Bone marrow (tissue), 2 donors: ENCODE data around the gene IVD.

Experiments
- DNase-seq, 2 donors: peaks; one replicate each; lab custom pipeline; 2025; lab: John Stamatoyannopoulos, UW

IVD gene

GRCh38 chr15:40405501-40406381 is at the start of gene IVD:
Gene IVD (plus strand): TSS chr15:40405795. CDS start chr15:40405828, 33 bp downstream.
- DNase-seq = peak; percentile 50 to 91

- DNase-seq = no peak
These were observed 49.5 kb upstream of the IVD start for GRCh38 chr15:40355976-40356585.

- no peak for DNase-seq
These were observed 48.3 kb upstream of the IVD start for GRCh38 chr15:40357246-40357645.

- peak; percentile 46 to 55 for DNase-seq
These were observed 47.7 kb upstream of the IVD start, which contains the start of gene DISP2 for GRCh38 chr15:40357723-40358470. Gene DISP2 (plus strand): TSS chr15:40358219. CDS start chr15:40358322, 103 bp downstream.

GRCh38 chr15:40358471-40359353 is 46.9 kb upstream of the IVD start:
- no peak for DNase-seq

- DNase-seq = no peak
These were observed 45.6 kb upstream of the IVD start for GRCh38 chr15:40360015-40360414.

- DNase-seq = no peak
These were observed 44.0 kb upstream of the IVD start for GRCh38 chr15:40361640-40362039.

- no peak for DNase-seq
These were observed 42.0 kb upstream of the IVD start for GRCh38 chr15:40363611-40364010.

GRCh38 chr15:40364251-40364650 is 41.3 kb upstream of the IVD start:
- DNase-seq = no peak

GRCh38 chr15:40365016-40365415 is 40.6 kb upstream of the IVD start:
- no peak for DNase-seq

GRCh38 chr15:40365624-40366456 is 39.8 kb upstream of the IVD start:
- no peak for DNase-seq

- no peak for DNase-seq
These were observed 38.9 kb upstream of the IVD start for GRCh38 chr15:40366457-40367370.

- DNase-seq = no peak
These were observed 38.3 kb upstream of the IVD start for GRCh38 chr15:40367371-40367685.

- DNase-seq = peak; percentile 51 to 86
These were observed 37.6 kb upstream of the IVD start for GRCh38 chr15:40367686-40368611.

- DNase-seq = no peak
These were observed 36.7 kb upstream of the IVD start for GRCh38 chr15:40368719-40369473.

- DNase-seq = no peak
These were observed 36.1 kb upstream of the IVD start for GRCh38 chr15:40369474-40369869.

- no peak for DNase-seq
These were observed 35.6 kb upstream of the IVD start for GRCh38 chr15:40369971-40370370.

GRCh38 chr15:40372981-40373380 is 32.6 kb upstream of the IVD start:
- DNase-seq = no peak
